Hepatocyte (in vitro differentiated cells): ENCODE measurements around the gene EEF1AKMT3.

Experiments
- CTCF ChIP-seq: fragments of 200-600 bp; sonication (generic); IDR thresholded peaks from 2 replicates; pipeline ENCODE4 v1.5.1; 2016; ENCODE audit warnings: antibody characterized with exemption, mild to moderate bottlenecking; ENCODE audit not compliant: poor library complexity
- EZH2 ChIP-seq: fragments of 200-600 bp; sonication (generic); IDR thresholded peaks from 2 replicates; pipeline ENCODE4 v1.6.1; 2016; ENCODE audit warnings: antibody characterized with exemption, mild to moderate bottlenecking, borderline replicate concordance
- EZH2phosphoT487 ChIP-seq: fragments of 200-600 bp; sonication (generic); IDR thresholded peaks from one replicate; pipeline ENCODE4 v1.6.1; 2018; ENCODE audit warnings: antibody characterized with exemption, mild to moderate bottlenecking, low read depth, moderate library complexity; ENCODE audit not compliant: unreplicated experiment, severe bottlenecking

DNA sequence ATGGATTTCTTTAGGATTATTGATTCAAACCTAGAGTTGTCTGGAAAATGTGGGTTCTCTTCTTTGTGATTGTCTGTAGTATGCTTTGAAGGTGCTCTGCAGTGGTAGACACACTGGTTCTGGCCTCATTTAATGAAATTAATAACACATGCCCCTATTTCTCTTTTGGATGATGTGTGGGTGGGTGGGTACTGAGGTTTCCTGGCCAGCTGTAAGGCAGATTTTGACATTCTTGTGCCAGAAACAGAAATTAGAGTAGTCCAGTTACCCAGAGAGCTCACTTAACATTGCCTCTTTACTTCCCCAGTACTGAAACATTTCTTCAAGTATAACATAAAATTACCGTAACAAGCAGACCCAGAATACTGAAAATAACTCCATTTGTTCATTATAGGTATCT, 24.6 kb downstream of the EEF1AKMT3 start:
- no peak for TF ChIP-seq CTCF
- no peak for TF ChIP-seq EZH2phosphoT487
- TF ChIP-seq EZH2, result no peak
